GM06990 (cell line): ENCODE data around the gene PFKFB4.
"Not testable (repeated sequence)": the region's sequence is repeated elsewhere in the genome, so short reads cannot be mapped to it uniquely, and the experiment has no call there.

ENCODE experiments used
- DNase-seq: peaks from one replicate; pipeline ENCODE4 v3.0.0-alpha.2; 2011; ENCODE audit not compliant: insufficient read length; ENCODE audit errors: extremely low read depth
- H3K27me3 ChIP-seq: replicated peaks from 2 replicates; pipeline ENCODE4 v1.6.0; 2011; ENCODE audit warnings: low read length; ENCODE audit not compliant: control insufficient read depth, insufficient read depth
- H3K36me3 ChIP-seq: 2 replicates; pipeline ENCODE4 v1.5.1; 2011; ENCODE audit warnings: low read length; ENCODE audit not compliant: control insufficient read depth, insufficient read depth
- H3K4me3 ChIP-seq: replicated peaks from 2 replicates; pipeline ENCODE4 v1.5.1; 2011; ENCODE audit warnings: low read depth, mild to moderate bottlenecking, control low read depth, low read length
- CTCF ChIP-seq: IDR thresholded peaks from 2 replicates; pipeline ENCODE4 v1.5.1; 2011; ENCODE audit warnings: low read length, control low read depth, mild to moderate bottlenecking, inconsistent platforms; ENCODE audit not compliant: insufficient read depth, poor library complexity, severe bottlenecking

Gene PFKFB4

GRCh38 chr3:48532271-48532976 is 24.2 kb downstream of the PFKFB4 start:
- no peak for DNase-seq
- Histone ChIP-seq H3K4me3 (no peak overlapping the region), H3K36me3 (no peaks in the 10 kb centered on the region; the same call in 1 of the 2 replicates), H3K27me3 (no peaks in the 10 kb centered on the region)
- TF ChIP-seq CTCF: no peak

GRCh38 chr3:48530701-48531100 is 25.9 kb downstream of the PFKFB4 start:
- H3K36me3 ChIP-seq, DNase-seq, H3K4me3 ChIP-seq, H3K27me3 ChIP-seq: not testable (repeated sequence)

- H3K36me3 ChIP-seq: 0 out of 2 replicates have a peak, but pooled peaks cover 1% of the 10 kb centered on the region
- no peak for DNase-seq
Measured at GRCh38 chr3:48528754-48529153, 27.8 kb downstream of the PFKFB4 start.

GRCh38 chr3:48528048-48528447 is 28.6 kb downstream of the PFKFB4 start:
- no peaks in the 10 kb centered on the region for H3K27me3 ChIP-seq
- 0 out of 2 replicates have a peak, but pooled peaks cover 1% of the 10 kb centered on the region for H3K36me3 ChIP-seq
- no peak for DNase-seq
- no peak for TF ChIP-seq CTCF
- H3K4me3 ChIP-seq: no peak overlapping the region

More at GRCh38 chr3:48528754-48529153, 27.8 kb downstream of the PFKFB4 start:
- H3K27me3 ChIP-seq: no peaks in the 10 kb centered on the region
- TF ChIP-seq CTCF: no peak
- H3K4me3 ChIP-seq: no peak overlapping the region

GRCh38 chr3:48524970-48525369 is 31.6 kb downstream of the PFKFB4 start:
- no peak for TF ChIP-seq CTCF
- H3K4me3 ChIP-seq: no peak overlapping the region
- no peaks in the 10 kb centered on the region for H3K27me3 ChIP-seq
- DNase-seq: no peak
- 0 out of 2 replicates have a peak, but pooled peaks cover 1% of the 10 kb centered on the region for H3K36me3 ChIP-seq

- no peak for TF ChIP-seq CTCF
- no peak for DNase-seq
- peaks cover 1% of the 10 kb centered on the region; the same call in 1 of the 2 replicates for H3K36me3 ChIP-seq
- H3K4me3 ChIP-seq: no peak overlapping the region
- no peaks in the 10 kb centered on the region; the same call in none of the 2 replicates for H3K27me3 ChIP-seq
Measured at GRCh38 chr3:48521635-48522034, 35.0 kb downstream of the PFKFB4 start.
